HepG2 (cell line): ENCODE measurements around the gene CRAMP1. TPM values are rescaled to one million over a fixed set of nuclear protein-coding genes. Genes with fewer than 3 reads are reported as not detected.

Experiments used
- ATAC-seq: fragments of 200-7000 bp; cut with Tn5 transposase; 3 replicates; pipeline ENCODE4 v1.9.1; 2020; ENCODE audit warnings: mild to moderate bottlenecking, moderate library complexity
- BruUV-seq: library from RNA; stranded (reverse); fragments of 400-500 nt; replicated peaks from 2 replicates; lab custom pipeline; 2021; lab: Mats Ljungman, UMichigan
- CTCF ChIA-PET: fragments of 300-600 bp; formaldehyde crosslinking; extraction: SDS; loops from one replicate; lab custom pipeline; 2021; ENCODE audit warnings: low total read pairs, inconsistent platforms, low intra/inter-chr PET ratio; lab: Yijun Ruan, JAX
- POLR2A ChIA-PET: fragments of 350-600 bp; sonication (Branson Sonifier 250); formaldehyde crosslinking; loops from one replicate; lab custom pipeline; 2020; ENCODE audit warnings: antibody characterized with exemption, inconsistent platforms; lab: Yijun Ruan, JAX
- DNase-seq: peaks from one replicate; pipeline ENCODE4 v3.0.0-alpha.2; 2015; ENCODE audit warnings: low spot score
- FAIRE-seq: peaks from 3 replicates; lab custom pipeline; 2011; peaks lifted over from hg19 to GRCh38; lab: Jason Lieb, UNC
- H2AFZ ChIP-seq: one replicate; pipeline ENCODE4 v1.6.1; 2011; ENCODE audit warnings: low read length, inconsistent platforms
- H3K27ac ChIP-seq: fragments of 300-600 bp; 3 replicates; pipeline ENCODE4 v1.8.0; 2011; ENCODE audit warnings: mixed run types, mild to moderate bottlenecking, mixed read lengths, low read length, inconsistent platforms; ENCODE audit not compliant: insufficient read depth; ENCODE audit errors: extremely low read length
- H3K27me3 ChIP-seq, 2 experiments: fragments of 200-600 bp in 1 of 2; 2 replicates in 1 of 2; 3 replicates in 1 of 2; pipeline versions ENCODE4 v1.6.0 to v1.8.0; 2011; ENCODE audit warnings: low read length in 2 of 2, mild to moderate bottlenecking in 2 of 2, moderate library complexity in 2 of 2, inconsistent platforms in 1 of 2; ENCODE audit not compliant: insufficient read depth in 2 of 2, control insufficient read depth in 1 of 2
- H3K36me3 ChIP-seq, 2 experiments: fragments of 200-600 bp in 1 of 2; replicated peaks in 1 of 2; 2 replicates in 1 of 2; 3 replicates in 1 of 2; pipeline versions ENCODE4 v1.5.1 to v1.8.0; 2011; ENCODE audit warnings: low read length in 2 of 2, inconsistent platforms in 1 of 2; ENCODE audit not compliant: insufficient read depth in 2 of 2, control insufficient read depth in 1 of 2
- H3K4me1 ChIP-seq: 2 replicates; pipeline ENCODE4 v1.5.1; 2012; ENCODE audit warnings: low read length, inconsistent platforms; ENCODE audit not compliant: insufficient read depth
- H3K4me2 ChIP-seq: 2 replicates; pipeline ENCODE4 v1.6.0; 2011; ENCODE audit warnings: low read depth, low read length, inconsistent platforms
- H3K4me3 ChIP-seq, 3 experiments: fragments of 200-600 bp in 1 of 3; sonication (generic), shearing (Covaris generic) in 1 of 3; replicated peaks in 1 of 3; 2 replicates each; pipeline ENCODE4 v1.5.1; 2011 to 2016; ENCODE audit warnings: low read length in 3 of 3, inconsistent platforms in 2 of 3, low read depth in 2 of 3, mild to moderate bottlenecking in 2 of 3, control low read depth in 1 of 3, mixed read lengths in 1 of 3; ENCODE audit not compliant: insufficient read depth in 1 of 3
- H3K79me2 ChIP-seq: one replicate; pipeline ENCODE4 v1.6.1; 2011; ENCODE audit warnings: low read length, inconsistent platforms; ENCODE audit not compliant: insufficient read depth
- H3K9ac ChIP-seq: 2 replicates; pipeline ENCODE4 v1.6.0; 2011; ENCODE audit warnings: mild to moderate bottlenecking, low read depth, low read length, inconsistent platforms; ENCODE audit not compliant: insufficient read depth
- H3K9me3 ChIP-seq: 2 replicates; pipeline ENCODE4 v1.5.1; 2012; ENCODE audit warnings: mild to moderate bottlenecking, low read length
- H4K20me1 ChIP-seq: 2 replicates; pipeline ENCODE4 v1.6.0; 2011; ENCODE audit warnings: inconsistent platforms, mild to moderate bottlenecking, low read length, moderate library complexity; ENCODE audit not compliant: insufficient read depth
- DR1 ChIP-seq: sonication (generic); formaldehyde crosslinking; IDR thresholded peaks from 2 replicates; pipeline ENCODE4 v1.8.0; 2021; ENCODE audit warnings: mild to moderate bottlenecking, missing genetic modification reagents, inconsistent platforms
- HMG20B ChIP-seq: conservative IDR thresholded peaks from 2 replicates; pipeline ENCODE4 v1.6.1; 2016; ENCODE audit warnings: missing genetic modification reagents, missing compliant biosample characterization
- KMT2A ChIP-seq: sonication (generic); formaldehyde crosslinking; IDR thresholded peaks from 2 replicates; pipeline ENCODE4 v1.4.0; 2020; ENCODE audit warnings: missing genetic modification reagents
- PHB2 ChIP-seq: fragments of 450-650 bp; IDR thresholded peaks from 2 replicates; pipeline ENCODE4 v1.6.1; 2018; ENCODE audit not compliant: partially characterized antibody
- SRSF4 ChIP-seq: fragments of 200-400 bp; formaldehyde crosslinking; IDR thresholded peaks from one replicate; pipeline ENCODE4 v1.6.1; 2018; ENCODE audit warnings: mild to moderate bottlenecking, low read depth, low read length, moderate library complexity; ENCODE audit not compliant: poor library complexity, severe bottlenecking
- ZNF282 ChIP-seq: fragments of 450-650 bp; IDR thresholded peaks from 2 replicates; pipeline ENCODE4 v1.6.1; 2018; ENCODE audit not compliant: partially characterized antibody
- ZNF446 ChIP-seq: sonication (generic); formaldehyde crosslinking; IDR thresholded peaks from 2 replicates; pipeline ENCODE4 v1.5.0; 2020; ENCODE audit warnings: mild to moderate bottlenecking, missing genetic modification reagents
- WGBS: methylation state at CpG from one replicate; pipeline ENCODE4 v1.1.6; 2017; ENCODE audit warnings: low lambda C conversion rate; 5-methylcytosine and 5-hydroxymethylcytosine counted together
- in situ Hi-C: cut with HindIII; loops from 2 replicates; pipeline ENCODE4 v1.10.0; 2017; ENCODE audit warnings: low pct_unique_long_range_greater_than_20kb; ENCODE audit not compliant: extremely low pct_ligation_motif_present
- intact Hi-C: fragments of 100-400 bp; cut with micrococcal nuclease; formaldehyde crosslinking; loops from one replicate; pipeline ENCODE4 v1.10.0; 2022; ENCODE audit not compliant: unreplicated experiment
- polyA plus RNA-seq, 8 experiments: library from polyadenylated mRNA; depleted of rRNA in 3 of 8; stranded (reverse) in 7 of 8; unstranded in 1 of 8; fragments of >200 nt; fragmentation: Illumina TruSeq in 4 of 8; extraction: Trizol in 4 of 8; gene quantifications; 2 replicates each; pipeline versions ENCODE4 v1.2.1 to v1.2.3, GENCODE V29; 2011 to 2016; ENCODE audit warnings: low read depth in 4 of 8, missing spikeins in 1 of 8, mixed read lengths in 1 of 8; ENCODE audit not compliant: insufficient read depth in 1 of 8
- total RNA-seq, 5 experiments: library from RNA; depleted of rRNA; stranded (reverse); fragments of >200 nt; fragmentation: Illumina TruSeq; extraction: Trizol; gene quantifications; 2 replicates each; pipeline ENCODE4 v1.2.3, GENCODE V29; 2016; ENCODE audit warnings: low read depth in 1 of 5
- TF ChIP-seq, protein P1 (sequence below): IDR thresholded peaks from 2 replicates; pipeline ENCODE4 v1.6.1; 2016; ENCODE audit warnings: low read depth, borderline replicate concordance
- TF ChIP-seq, protein P2 (sequence below): sonication (generic); formaldehyde crosslinking; IDR thresholded peaks from 2 replicates; pipeline ENCODE4 v1.4.0; 2020; ENCODE audit warnings: missing genetic modification reagents, mild to moderate bottlenecking, borderline replicate concordance
- TF ChIP-seq, protein P3 (sequence below): IDR thresholded peaks from 2 replicates; pipeline ENCODE4 v1.6.1; 2016; ENCODE audit warnings: low read depth, missing genetic modification reagents, missing compliant biosample characterization
- TF ChIP-seq, protein P4 (sequence below): sonication (generic); formaldehyde crosslinking; IDR thresholded peaks from 2 replicates; pipeline ENCODE4 v1.5.0; 2020; ENCODE audit warnings: mild to moderate bottlenecking, missing genetic modification reagents

The CRAMP1 gene
- total and polyA plus RNA-seq, 2 of the 13 experiments (the other 11 are each of a cell fraction or from before 2014, with no cell fraction given) = 6.8 to 9.7 TPM

DNA sequence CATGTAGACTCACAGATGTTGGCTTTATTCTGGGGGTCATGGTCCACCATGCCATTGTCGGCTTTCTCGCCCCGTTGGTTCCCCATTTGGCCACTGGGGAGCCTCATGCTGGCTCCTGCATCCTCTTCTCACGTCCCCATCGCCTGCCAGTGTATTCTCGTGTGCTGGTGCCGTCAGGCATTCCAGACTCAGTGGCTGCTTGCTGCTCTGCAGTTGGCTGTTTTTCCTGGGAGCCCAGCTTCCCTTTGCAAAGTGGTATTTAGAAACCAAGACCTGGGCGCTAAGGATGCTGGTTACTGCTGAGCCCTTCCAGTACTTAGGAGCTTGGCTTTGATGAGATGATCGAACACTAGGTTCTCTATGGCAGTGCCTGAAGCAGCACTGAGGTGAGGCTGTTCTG, 19.1 kb downstream of the CRAMP1 start:
- Histone ChIP-seq H3K9ac (no peak overlapping the region), H3K36me3 (peaks cover 28 to 78% of the 10 kb centered on the region in 2 experiments), H3K4me3 (no peak overlapping the region), H3K79me2 (peaks cover 25% of the 10 kb centered on the region), H3K27ac (no peak overlapping the region), H4K20me1 (peaks cover 6% of the 10 kb centered on the region), H3K4me2 (no peak overlapping the region), H3K4me1 (no peaks in the 10 kb centered on the region), H2AFZ (no peak overlapping the region), H3K9me3 (no peaks in the 10 kb centered on the region), H3K27me3 (no peaks in the 10 kb centered on the region)
- ATAC-seq = no peak
- DNase-seq = no peak
- WGBS = 94% methylated on average over 9 of the region's 9 CpGs
- intact Hi-C loops = no loop called here
- no TSS peak for BruUV-seq
- CTCF ChIA-PET = no interaction called here
- no peak for FAIRE-seq
- POLR2A ChIA-PET = no interaction called here
- in situ Hi-C loops = no loop called here
- TF ChIP-seq, protein P1, sequence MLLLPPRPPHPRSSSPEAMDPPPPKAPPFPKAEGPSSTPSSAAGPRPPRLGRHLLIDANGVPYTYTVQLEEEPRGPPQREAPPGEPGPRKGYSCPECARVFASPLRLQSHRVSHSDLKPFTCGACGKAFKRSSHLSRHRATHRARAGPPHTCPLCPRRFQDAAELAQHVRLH (CRISPR knock-in tag) = no peak
- TF ChIP-seq ZNF446 (CRISPR knock-in tag) (no peak), HMG20B (CRISPR knock-in tag) (no peak), PHB2 (no peak), ZNF282 (no peak), KMT2A (CRISPR knock-in tag) (no peak), SRSF4 (no peak), DR1 (no peak)
- TF ChIP-seq, protein P2, sequence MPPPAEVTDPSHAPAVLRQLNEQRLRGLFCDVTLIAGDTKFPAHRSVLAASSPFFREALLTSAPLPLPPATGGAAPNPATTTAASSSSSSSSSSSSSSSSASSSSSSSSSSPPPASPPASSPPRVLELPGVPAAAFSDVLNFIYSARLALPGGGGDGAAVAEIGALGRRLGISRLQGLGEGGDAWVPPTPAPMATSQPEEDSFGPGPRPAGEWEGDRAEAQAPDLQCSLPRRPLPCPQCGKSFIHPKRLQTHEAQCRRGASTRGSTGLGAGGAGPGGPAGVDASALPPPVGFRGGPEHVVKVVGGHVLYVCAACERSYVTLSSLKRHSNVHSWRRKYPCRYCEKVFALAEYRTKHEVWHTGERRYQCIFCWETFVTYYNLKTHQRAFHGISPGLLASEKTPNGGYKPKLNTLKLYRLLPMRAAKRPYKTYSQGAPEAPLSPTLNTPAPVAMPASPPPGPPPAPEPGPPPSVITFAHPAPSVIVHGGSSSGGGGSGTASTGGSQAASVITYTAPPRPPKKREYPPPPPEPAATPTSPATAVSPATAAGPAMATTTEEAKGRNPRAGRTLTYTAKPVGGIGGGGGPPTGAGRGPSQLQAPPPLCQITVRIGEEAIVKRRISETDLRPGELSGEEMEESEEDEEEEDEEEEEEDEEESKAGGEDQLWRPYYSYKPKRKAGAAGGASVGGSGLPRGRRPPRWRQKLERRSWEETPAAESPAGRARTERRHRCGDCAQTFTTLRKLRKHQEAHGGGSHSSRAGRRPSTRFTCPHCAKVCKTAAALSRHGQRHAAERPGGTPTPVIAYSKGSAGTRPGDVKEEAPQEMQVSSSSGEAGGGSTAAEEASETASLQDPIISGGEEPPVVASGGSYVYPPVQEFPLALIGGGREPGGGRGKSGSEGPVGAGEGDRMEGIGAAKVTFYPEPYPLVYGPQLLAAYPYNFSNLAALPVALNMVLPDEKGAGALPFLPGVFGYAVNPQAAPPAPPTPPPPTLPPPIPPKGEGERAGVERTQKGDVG (CRISPR knock-in tag) = no peak
- TF ChIP-seq, protein P3, sequence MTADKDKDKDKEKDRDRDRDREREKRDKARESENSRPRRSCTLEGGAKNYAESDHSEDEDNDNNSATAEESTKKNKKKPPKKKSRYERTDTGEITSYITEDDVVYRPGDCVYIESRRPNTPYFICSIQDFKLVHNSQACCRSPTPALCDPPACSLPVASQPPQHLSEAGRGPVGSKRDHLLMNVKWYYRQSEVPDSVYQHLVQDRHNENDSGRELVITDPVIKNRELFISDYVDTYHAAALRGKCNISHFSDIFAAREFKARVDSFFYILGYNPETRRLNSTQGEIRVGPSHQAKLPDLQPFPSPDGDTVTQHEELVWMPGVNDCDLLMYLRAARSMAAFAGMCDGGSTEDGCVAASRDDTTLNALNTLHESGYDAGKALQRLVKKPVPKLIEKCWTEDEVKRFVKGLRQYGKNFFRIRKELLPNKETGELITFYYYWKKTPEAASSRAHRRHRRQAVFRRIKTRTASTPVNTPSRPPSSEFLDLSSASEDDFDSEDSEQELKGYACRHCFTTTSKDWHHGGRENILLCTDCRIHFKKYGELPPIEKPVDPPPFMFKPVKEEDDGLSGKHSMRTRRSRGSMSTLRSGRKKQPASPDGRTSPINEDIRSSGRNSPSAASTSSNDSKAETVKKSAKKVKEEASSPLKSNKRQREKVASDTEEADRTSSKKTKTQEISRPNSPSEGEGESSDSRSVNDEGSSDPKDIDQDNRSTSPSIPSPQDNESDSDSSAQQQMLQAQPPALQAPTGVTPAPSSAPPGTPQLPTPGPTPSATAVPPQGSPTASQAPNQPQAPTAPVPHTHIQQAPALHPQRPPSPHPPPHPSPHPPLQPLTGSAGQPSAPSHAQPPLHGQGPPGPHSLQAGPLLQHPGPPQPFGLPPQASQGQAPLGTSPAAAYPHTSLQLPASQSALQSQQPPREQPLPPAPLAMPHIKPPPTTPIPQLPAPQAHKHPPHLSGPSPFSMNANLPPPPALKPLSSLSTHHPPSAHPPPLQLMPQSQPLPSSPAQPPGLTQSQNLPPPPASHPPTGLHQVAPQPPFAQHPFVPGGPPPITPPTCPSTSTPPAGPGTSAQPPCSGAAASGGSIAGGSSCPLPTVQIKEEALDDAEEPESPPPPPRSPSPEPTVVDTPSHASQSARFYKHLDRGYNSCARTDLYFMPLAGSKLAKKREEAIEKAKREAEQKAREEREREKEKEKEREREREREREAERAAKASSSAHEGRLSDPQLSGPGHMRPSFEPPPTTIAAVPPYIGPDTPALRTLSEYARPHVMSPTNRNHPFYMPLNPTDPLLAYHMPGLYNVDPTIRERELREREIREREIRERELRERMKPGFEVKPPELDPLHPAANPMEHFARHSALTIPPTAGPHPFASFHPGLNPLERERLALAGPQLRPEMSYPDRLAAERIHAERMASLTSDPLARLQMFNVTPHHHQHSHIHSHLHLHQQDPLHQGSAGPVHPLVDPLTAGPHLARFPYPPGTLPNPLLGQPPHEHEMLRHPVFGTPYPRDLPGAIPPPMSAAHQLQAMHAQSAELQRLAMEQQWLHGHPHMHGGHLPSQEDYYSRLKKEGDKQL (CRISPR knock-in tag) = no peak
- TF ChIP-seq, protein P4, sequence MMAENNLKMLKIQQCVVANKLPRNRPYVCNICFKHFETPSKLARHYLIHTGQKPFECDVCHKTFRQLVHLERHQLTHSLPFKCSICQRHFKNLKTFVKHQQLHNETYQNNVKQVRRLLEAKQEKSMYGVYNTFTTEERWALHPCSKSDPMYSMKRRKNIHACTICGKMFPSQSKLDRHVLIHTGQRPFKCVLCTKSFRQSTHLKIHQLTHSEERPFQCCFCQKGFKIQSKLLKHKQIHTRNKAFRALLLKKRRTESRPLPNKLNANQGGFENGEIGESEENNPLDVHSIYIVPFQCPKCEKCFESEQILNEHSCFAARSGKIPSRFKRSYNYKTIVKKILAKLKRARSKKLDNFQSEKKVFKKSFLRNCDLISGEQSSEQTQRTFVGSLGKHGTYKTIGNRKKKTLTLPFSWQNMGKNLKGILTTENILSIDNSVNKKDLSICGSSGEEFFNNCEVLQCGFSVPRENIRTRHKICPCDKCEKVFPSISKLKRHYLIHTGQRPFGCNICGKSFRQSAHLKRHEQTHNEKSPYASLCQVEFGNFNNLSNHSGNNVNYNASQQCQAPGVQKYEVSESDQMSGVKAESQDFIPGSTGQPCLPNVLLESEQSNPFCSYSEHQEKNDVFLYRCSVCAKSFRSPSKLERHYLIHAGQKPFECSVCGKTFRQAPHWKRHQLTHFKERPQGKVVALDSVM (CRISPR knock-in tag) = no peak
